ES-I3 (cell line): Measurements from ENCODE around the gene ATP7B.
A peak's percentile ranks its signal among the peaks of the same experiment; 100 is the strongest.
"Not testable (repeated sequence)": the region's sequence is repeated elsewhere in the genome, so short reads cannot be mapped to it uniquely, and the experiment has no call there.

Experiments used
- H3K36me3 ChIP-seq: 2 replicates; pipeline ENCODE4 v1.6.1; 2013; ENCODE audit warnings: mild to moderate bottlenecking, low read length, control low read depth, moderate library complexity; ENCODE audit not compliant: insufficient read depth
- H3K4me1 ChIP-seq: 2 replicates; pipeline ENCODE4 v1.6.1; 2013; ENCODE audit warnings: mild to moderate bottlenecking, control low read depth, low read length; ENCODE audit not compliant: insufficient read depth
- H3K9ac ChIP-seq: 2 replicates; pipeline ENCODE4 v1.6.1; 2013; ENCODE audit warnings: low read depth, mild to moderate bottlenecking, low read length, moderate library complexity
- H3K9me3 ChIP-seq: 2 replicates; pipeline ENCODE4 v1.6.1; 2013; ENCODE audit warnings: mild to moderate bottlenecking, low read length, moderate library complexity; ENCODE audit not compliant: control insufficient read depth, insufficient read depth

The ATP7B gene

GRCh38 chr13:52010890-52011631 lies at the start of gene ATP7B:
Gene ATP7B, minus strand, starts transcription at chr13:52011450. Its CDS starts 113 bp downstream, at chr13:52011337.
- Histone ChIP-seq H3K36me3 (no peaks in the 10 kb centered on the region; the same call in 1 of the 2 replicates), H3K9ac (peak within 1 kb of the TSS; percentile 98), H3K9me3 (0 out of 2 replicates have a peak, but pooled peaks cover under 1% of the 10 kb centered on the region), H3K4me1 (no peaks in the 10 kb centered on the region)

- no peak overlapping the region for H3K9ac ChIP-seq
- no peaks in the 10 kb centered on the region for H3K9me3 ChIP-seq
- H3K4me1 ChIP-seq = peaks cover 6% of the 10 kb centered on the region; the same call in 1 of the 2 replicates
- H3K36me3 ChIP-seq = no peaks in the 10 kb centered on the region
Measured at GRCh38 chr13:52053460-52053859, 42.2 kb upstream of the ATP7B start.

DNA sequence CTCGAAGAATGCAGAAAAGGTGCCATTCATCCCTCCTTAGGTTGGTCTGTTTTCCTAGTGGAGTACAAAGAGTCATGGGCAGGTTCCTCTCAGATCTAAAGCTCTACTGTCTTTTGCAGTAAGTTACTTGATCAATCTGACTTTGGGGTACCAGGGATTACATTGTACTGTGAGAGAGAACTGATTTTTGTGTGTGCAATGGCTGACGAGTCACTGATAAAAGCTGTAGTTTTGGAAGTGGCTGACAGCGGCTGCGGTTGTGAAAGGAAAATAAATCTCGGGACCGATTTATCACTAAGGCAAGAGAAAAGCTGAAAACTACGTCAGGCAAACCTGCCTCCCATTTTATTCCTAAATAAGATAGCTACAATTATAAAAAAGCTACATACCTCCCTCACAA lies 40.1 kb upstream of the ATP7B start:
- H3K4me1 ChIP-seq = peaks cover 6% of the 10 kb centered on the region; the same call in 1 of the 2 replicates
- H3K9ac ChIP-seq = no peak overlapping the region
- no peaks in the 10 kb centered on the region for H3K9me3 ChIP-seq
- no peaks in the 10 kb centered on the region for H3K36me3 ChIP-seq

- H3K36me3 ChIP-seq = no peaks in the 10 kb centered on the region
- H3K4me1 ChIP-seq = peaks cover 6% of the 10 kb centered on the region; the same call in 1 of the 2 replicates
- no peaks in the 10 kb centered on the region for H3K9me3 ChIP-seq
- no peak overlapping the region for H3K9ac ChIP-seq
Measured at GRCh38 chr13:52048516-52048915, 37.3 kb upstream of the ATP7B start.

- H3K4me1 ChIP-seq = peaks cover 6% of the 10 kb centered on the region; the same call in 1 of the 2 replicates
- no peak overlapping the region for H3K9ac ChIP-seq
- H3K9me3 ChIP-seq = no peaks in the 10 kb centered on the region
- no peaks in the 10 kb centered on the region for H3K36me3 ChIP-seq
Measured at GRCh38 chr13:52047463-52047862, 36.2 kb upstream of the ATP7B start.

DNA sequence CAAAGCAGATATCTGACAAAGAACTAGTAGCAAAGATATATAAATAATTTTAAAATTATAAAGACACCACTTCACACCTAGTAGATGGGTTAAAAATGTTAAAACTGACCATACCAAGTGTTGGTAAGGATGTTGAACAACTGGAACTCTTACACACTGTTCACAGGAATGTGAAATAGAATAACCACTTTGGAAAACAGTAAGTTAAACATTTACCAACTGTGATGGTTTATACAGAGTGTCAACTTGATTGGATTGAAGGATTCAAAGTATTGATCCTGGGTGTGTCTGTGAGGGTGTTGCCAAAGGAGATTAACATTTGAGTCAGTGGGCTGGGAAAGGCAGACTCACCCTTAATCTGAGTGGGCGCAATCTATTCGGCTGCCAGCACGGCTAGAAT lies 32.4 kb upstream of the ATP7B start:
- Histone ChIP-seq H3K9me3 (no peaks in the 10 kb centered on the region), H3K4me1 (no peaks in the 10 kb centered on the region), H3K36me3 (no peaks in the 10 kb centered on the region), H3K9ac (no peak overlapping the region)

DNA sequence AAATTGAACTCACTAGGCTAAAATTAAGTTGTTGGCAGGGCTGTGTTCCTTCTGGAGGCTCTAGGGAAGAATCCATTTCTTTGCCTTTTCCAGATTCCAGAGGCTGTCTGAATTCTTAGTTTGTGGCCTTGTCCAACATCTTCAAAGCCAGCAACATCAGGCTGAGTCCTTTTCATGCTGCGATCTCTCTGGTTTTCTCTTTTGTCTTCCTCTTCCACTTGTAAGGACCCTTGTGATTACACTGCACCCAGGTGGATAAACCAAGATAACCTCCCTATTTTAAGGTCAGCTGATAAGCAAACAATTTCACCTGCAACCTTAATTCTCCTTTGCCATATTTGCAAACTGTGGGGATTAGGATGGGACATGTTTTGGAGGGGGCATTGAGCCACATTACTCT lies 24.8 kb upstream of the ATP7B start:
- no peaks in the 10 kb centered on the region for H3K4me1 ChIP-seq
- H3K36me3 ChIP-seq = no peaks in the 10 kb centered on the region
- no peaks in the 10 kb centered on the region for H3K9me3 ChIP-seq
- no peak overlapping the region for H3K9ac ChIP-seq

DNA sequence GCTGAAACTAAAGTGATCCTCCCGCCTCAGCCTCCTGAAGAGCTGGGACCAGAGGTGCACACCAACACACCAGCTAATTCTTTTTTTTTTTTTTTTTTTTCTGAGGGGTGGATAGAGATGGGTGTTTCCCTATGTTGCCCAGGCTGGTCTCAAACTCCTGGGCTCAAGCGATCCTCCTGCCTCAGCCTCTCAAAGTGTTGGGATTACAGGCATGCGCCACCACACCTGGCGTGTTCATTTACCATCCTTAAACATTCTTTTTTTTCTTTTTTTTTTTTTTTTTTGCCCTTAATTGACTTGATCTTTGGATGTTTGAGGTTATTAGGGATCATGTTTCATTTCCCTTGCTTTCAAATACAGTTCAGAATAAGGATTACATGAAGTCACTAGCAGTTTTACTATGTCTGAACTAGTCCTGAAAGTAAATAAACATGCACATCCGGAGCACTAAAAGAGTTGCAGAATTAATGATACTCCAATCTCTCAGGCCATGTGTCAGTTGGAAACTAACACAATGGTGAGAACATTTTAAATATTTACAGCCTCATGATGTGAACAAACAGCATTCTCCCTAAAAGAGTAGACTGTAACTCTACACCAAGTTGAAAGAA lies 23.5 kb upstream of the ATP7B start:
- Histone ChIP-seq H3K9me3 (no peaks in the 10 kb centered on the region; the same call in 1 of the 2 replicates), H3K4me1 (no peaks in the 10 kb centered on the region), H3K36me3 (no peaks in the 10 kb centered on the region), H3K9ac (no peak overlapping the region)

DNA sequence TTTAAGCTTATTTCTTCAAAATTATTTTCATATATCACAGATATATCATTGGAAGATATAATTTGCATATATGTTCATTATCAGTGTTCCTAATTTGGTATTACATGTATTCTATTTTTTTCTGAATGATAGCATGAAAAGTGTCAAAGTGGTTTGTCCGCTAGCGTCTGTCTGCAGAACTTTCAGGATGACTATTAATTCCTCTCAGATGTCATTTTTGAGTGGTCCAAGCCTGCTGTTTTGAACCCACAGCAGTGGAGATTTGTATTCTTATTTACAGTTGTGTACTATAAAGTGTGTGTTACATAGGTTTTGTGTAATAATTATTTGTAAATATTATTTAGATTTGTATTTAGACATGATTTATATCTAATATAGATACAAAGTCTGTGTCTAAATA lies 21.8 kb upstream of the ATP7B start:
- H3K36me3 ChIP-seq = no peaks in the 10 kb centered on the region; the same call in 1 of the 2 replicates
- no peak overlapping the region for H3K9ac ChIP-seq
- peaks cover 5% of the 10 kb centered on the region; the same call in 1 of the 2 replicates for H3K9me3 ChIP-seq
- no peaks in the 10 kb centered on the region for H3K4me1 ChIP-seq

DNA sequence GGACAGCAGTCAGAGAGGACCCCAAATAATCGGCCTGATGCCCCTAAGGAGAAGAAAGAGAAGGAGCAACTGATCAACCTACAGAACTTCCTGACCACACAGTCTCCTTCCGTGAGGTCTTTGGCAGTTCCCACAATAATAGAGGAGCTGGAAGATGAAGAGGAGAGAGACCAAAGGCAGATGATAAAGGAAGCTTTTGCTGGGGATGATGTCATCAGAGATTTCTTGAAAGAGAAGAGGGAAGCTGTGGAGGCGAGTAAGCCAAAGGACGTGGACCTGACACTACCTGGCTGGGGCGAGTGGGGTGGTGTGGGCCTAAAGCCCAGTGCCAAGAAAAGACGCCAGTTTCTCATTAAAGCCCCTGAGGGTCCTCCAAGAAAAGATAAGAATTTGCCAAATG lies 19.2 kb upstream of the ATP7B start:
- not testable (repeated sequence) for H3K36me3 ChIP-seq, H3K9ac ChIP-seq, H3K9me3 ChIP-seq, H3K4me1 ChIP-seq

DNA sequence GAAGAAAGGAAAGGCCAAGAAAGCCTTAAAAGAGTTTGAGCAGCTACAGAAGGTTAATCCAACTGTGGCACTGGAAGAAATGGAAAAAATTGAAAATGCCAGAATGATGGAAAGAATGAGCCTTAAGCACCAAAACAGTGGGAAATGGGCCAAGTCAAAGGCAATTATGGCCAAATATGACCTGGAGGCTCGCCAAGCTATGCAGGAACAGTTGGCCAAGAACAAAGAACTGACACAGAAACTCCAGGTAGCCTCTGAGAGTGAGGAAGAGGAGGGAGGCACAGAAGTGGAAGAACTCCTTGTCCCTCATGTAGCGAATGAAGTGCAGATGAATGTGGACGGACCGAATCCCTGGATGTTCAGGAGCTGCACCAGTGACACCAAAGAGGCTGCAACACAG lies 18.3 kb upstream of the ATP7B start:
- Histone ChIP-seq H3K4me1 (no peaks in the 10 kb centered on the region), H3K36me3 (peaks cover 13% of the 10 kb centered on the region), H3K9me3 (peaks cover 5% of the 10 kb centered on the region; the same call in 1 of the 2 replicates), H3K9ac (no peak overlapping the region)

DNA sequence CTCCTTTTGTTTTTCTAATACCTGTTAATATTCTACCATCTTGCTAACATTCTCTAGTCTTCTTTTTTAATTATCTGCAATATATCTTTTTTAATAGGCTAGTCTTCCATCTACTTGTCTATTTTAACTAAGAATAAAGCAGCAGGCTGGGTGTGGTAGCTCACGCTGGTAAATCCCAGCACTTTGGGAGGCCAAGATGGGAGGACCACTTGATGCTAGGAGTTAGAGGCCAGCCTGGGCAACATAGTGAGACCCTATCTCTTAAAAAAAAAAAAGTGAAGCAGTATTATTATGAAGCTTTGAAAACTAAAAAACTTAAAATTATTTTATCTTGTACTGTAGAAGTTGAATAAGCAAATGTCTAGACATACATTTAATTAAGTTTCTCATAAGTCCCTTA lies 16.6 kb upstream of the ATP7B start:
- Histone ChIP-seq H3K36me3 (peaks cover 18% of the 10 kb centered on the region), H3K9ac (no peak overlapping the region), H3K4me1 (no peaks in the 10 kb centered on the region), H3K9me3 (peaks cover 5% of the 10 kb centered on the region; the same call in 1 of the 2 replicates)

DNA sequence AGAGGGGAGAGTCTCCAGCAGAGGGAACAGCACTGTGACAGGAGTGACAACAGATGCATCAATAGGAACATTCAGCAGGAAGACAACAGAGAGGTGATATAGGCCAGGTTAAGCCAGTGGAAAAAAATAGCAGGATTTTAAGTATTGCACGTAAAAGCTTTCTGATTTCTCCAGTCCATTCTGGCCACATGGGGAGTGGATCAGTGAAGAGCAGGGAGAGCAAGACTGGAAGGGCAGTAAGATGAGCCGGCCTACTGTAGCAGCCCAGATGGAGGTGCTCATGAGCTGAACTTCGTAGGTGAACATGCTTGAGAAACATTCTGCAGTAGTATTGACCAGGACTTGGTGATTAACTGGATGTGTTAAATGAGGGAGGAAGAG lies 15.0 kb upstream of the ATP7B start:
- Histone ChIP-seq H3K9me3 (peaks cover 5% of the 10 kb centered on the region; the same call in 1 of the 2 replicates), H3K9ac (no peak overlapping the region), H3K4me1 (no peaks in the 10 kb centered on the region), H3K36me3 (peaks cover 22% of the 10 kb centered on the region)

DNA sequence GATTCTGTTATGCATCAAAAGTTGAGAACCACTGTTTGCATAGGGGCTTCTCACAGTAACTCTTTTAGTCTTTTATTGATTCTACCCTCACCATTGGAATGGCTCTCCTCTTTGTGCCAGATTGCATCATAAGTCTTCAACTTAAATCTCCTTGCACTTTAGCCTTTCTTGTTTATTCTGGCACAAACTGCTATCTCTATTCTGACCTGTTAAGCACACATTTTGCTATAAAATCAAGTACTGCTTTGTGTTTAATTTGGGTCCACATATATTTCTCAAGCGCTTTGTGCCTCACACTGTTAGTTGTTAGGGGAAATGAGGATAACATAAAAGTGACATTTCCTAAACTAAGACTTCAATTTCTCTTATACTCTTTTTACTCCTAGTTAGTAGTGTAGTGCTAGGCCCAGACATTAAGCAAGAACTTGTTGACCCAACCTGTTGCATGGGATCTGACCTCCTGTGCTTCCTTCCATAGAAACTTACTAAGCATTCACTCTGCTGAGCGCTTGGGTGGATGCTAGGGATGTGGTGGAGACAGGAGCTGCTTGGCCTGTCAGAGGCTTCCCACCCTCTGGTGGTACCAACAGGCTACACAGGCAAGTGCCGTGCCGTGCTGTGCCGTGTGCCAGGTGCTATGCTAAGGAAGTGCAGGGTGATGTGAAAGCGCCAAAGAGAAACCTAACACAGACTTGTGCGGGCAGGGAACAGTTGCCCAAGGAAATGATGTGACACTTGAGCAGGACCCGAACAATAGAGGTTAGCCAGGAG lies 14.4 kb upstream of the ATP7B start:
- H3K36me3 ChIP-seq = peaks cover 24% of the 10 kb centered on the region

More for the DNA sequence above, 14.4 kb upstream of the ATP7B start:
- Histone ChIP-seq H3K9me3 (peaks cover 5% of the 10 kb centered on the region; the same call in 1 of the 2 replicates), H3K4me1 (no peaks in the 10 kb centered on the region), H3K9ac (no peak overlapping the region)
